ENCODE measurements around the gene RGPD3.
"Not testable (repeated sequence)": the region's sequence is repeated elsewhere in the genome, so short reads cannot be mapped to it uniquely, and the experiment has no call there.

- TF ChIP-seq EP300, POLR2A, CTCF (IDR thresholded peaks at IDR 0.05): not testable (repeated sequence)
Measured at GRCh38 chr2:106468107-106468506, at the start of gene RGPD3.
